ENCODE measurements around the gene USP34.

Gene USP34

DNA sequence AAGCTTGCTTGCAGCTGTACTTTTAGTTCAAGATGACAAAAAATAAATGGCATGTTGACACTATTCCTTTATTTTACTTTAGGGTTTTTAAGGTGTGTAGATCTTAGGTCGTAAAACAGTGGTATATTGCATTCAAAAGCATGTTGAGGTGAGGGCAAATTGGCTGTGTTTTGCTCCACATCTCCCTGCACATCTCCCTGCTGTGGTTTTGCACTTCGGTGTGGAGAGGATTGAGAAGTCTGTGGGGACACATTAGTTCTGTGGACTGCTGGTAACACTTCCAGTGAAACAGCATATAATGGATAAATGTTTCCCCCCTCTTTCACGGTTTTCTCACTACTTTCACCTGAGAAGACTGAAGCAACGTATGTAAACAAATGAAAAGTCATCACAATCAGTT lies 283.8 kb downstream of the USP34 start:
- H3K36me3 ChIP-seq (ENCODE audit: insufficient read depth, low read length): peaks cover 87% of the 10 kb centered on the region
- no peak for DNase-seq (ENCODE audit: low read depth, low spot score)
- no peak overlapping the region for H3K9ac ChIP-seq (ENCODE audit: insufficient read length)
- TF ChIP-seq POLR2AphosphoS5 (IDR thresholded peaks at IDR 0.05; ENCODE audit: borderline replicate concordance, low read depth, low read length) (no peak), FOXP2 (optimal IDR thresholded peaks at IDR 0.05; ENCODE audit: control extremely low read depth, extremely low read length, insufficient read depth) (no peak), EZH2 (IDR thresholded peaks at IDR 0.05) (no peak)
- no peak overlapping the region for H3K4me3 ChIP-seq
- no peak overlapping the region for H3K27ac ChIP-seq
- no peaks in the 10 kb centered on the region for H3K9me3 ChIP-seq (ENCODE audit: low read depth, low read length)

DNA sequence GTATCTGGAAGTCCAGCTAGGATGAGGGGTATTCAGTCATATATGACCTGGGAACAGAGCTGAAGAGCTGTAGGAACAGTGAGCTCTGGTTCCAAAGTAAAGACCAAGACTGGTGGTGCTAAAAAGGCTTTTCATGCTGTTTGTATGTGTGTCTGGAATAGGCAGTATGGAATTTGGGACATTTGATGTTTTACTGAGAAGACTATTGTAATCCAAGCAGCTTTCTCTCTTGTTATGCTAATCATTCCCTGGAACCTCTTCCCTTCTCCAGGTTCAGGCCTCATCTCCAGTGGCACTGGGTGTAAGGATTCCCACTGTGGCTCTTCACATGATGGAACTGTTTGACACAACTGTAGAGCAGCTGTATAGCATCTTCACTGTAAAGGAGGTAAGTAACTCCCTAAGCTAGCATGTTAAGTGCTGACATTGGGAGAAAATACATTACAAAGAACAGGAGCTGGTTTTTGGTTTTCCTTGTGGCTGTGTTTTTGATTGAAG lies 285.6 kb downstream of the USP34 start:
- TF ChIP-seq EZH2 (IDR thresholded peaks at IDR 0.05): no peak
- H3K36me3 ChIP-seq (ENCODE audit: insufficient read depth, low read length): peaks cover 93% of the 10 kb centered on the region
- H3K4me3 ChIP-seq: no peak overlapping the region
- no peaks in the 10 kb centered on the region for H3K9me3 ChIP-seq (ENCODE audit: low read depth, low read length)
- no peak overlapping the region for H3K9ac ChIP-seq (ENCODE audit: insufficient read length)
- no peak for DNase-seq (ENCODE audit: low read depth, low spot score)
- no peak overlapping the region for H3K27ac ChIP-seq

DNA sequence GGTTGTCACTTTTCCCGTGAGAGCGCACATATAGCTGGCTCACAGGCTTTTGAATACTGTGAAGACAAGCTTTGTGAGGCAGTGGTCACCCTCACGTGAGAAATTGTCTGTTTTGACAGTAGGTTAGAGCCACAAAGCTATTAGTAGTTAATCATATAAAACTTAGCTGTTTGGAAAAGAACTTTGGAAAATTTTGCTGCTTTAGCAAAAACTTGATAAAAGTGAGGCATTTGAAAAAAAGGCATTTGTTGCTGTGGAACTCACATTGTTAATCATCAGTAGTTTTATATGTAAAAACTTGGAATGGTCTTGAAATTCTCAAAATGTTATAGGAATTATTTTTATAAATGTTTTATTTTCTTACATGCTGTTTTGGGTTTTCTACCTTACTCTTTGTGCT lies 286.6 kb downstream of the USP34 start:
- peaks cover 86% of the 10 kb centered on the region for H3K36me3 ChIP-seq (ENCODE audit: insufficient read depth, low read length)
- DNase-seq (ENCODE audit: low read depth, low spot score): no peak

DNA sequence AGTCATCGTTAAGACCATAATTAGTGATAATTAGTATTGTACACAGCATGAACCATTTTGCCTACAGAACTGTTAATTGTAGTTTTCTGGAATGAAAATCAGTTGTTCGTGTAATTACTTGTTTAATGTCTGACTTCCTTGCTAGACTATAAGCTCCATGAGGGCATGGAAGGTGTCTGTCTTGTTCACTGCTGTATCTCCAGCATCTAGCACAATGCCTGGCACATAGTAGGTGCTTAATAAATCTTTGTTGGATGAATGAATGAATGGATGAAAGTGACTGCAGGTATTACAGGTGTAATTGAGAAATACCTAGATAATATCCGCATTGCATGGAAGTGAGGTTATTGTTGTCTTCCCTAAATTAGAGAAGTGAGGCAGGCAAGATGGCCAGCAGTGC lies 287.1 kb downstream of the USP34 start:
- no peak overlapping the region for H3K4me3 ChIP-seq
- no peak overlapping the region for H3K9ac ChIP-seq (ENCODE audit: insufficient read length)
- peaks cover 81% of the 10 kb centered on the region for H3K36me3 ChIP-seq (ENCODE audit: insufficient read depth, low read length)
- DNase-seq (ENCODE audit: low read depth, low spot score): no peak
- TF ChIP-seq POLR2AphosphoS5 (IDR thresholded peaks at IDR 0.05; ENCODE audit: borderline replicate concordance, low read depth, low read length): no peak
- no peak overlapping the region for H3K27ac ChIP-seq
- no peaks in the 10 kb centered on the region for H3K9me3 ChIP-seq (ENCODE audit: low read depth, low read length)

More for the DNA sequence above, 286.6 kb downstream of the USP34 start:
- Histone ChIP-seq H3K9ac (ENCODE audit: insufficient read length) (no peak overlapping the region), H3K9me3 (ENCODE audit: low read depth, low read length) (no peaks in the 10 kb centered on the region), H3K4me3 (no peak overlapping the region), H3K27ac (no peak overlapping the region)
- no peak for TF ChIP-seq FOXP2 (optimal IDR thresholded peaks at IDR 0.05; ENCODE audit: control extremely low read depth, extremely low read length, insufficient read depth)
- TF ChIP-seq POLR2AphosphoS5 (IDR thresholded peaks at IDR 0.05; ENCODE audit: borderline replicate concordance, low read depth, low read length): no peak
- no peak for TF ChIP-seq EZH2 (IDR thresholded peaks at IDR 0.05)

DNA sequence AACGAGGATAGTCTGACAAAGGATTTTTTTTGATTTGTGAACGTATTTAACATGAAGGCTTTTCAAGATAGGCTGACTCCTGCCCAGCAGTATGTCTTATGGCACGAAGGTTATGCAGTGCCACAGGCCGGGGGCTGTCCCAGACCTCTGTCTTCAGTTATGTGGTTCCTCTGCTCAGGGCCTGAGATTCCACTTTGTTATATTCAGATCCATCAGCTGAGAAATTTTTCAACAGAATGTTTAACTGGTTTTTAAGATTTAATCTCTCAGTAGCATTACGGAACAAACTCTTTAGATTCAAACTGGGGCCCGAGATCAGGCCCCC lies 288.9 kb downstream of the USP34 start:
- H3K9me3 ChIP-seq (ENCODE audit: low read depth, low read length): no peaks in the 10 kb centered on the region
- no peak overlapping the region for H3K27ac ChIP-seq
- H3K4me3 ChIP-seq: no peak overlapping the region
- peaks cover 64% of the 10 kb centered on the region for H3K36me3 ChIP-seq (ENCODE audit: insufficient read depth, low read length)
- TF ChIP-seq FOXP2 (optimal IDR thresholded peaks at IDR 0.05; ENCODE audit: control extremely low read depth, extremely low read length, insufficient read depth) (no peak), POLR2AphosphoS5 (IDR thresholded peaks at IDR 0.05; ENCODE audit: borderline replicate concordance, low read depth, low read length) (no peak), EZH2 (IDR thresholded peaks at IDR 0.05) (no peak)
- H3K9ac ChIP-seq (ENCODE audit: insufficient read length): peak overlapping the region; percentile 48
- no peak for DNase-seq (ENCODE audit: low read depth, low spot score)

DNA sequence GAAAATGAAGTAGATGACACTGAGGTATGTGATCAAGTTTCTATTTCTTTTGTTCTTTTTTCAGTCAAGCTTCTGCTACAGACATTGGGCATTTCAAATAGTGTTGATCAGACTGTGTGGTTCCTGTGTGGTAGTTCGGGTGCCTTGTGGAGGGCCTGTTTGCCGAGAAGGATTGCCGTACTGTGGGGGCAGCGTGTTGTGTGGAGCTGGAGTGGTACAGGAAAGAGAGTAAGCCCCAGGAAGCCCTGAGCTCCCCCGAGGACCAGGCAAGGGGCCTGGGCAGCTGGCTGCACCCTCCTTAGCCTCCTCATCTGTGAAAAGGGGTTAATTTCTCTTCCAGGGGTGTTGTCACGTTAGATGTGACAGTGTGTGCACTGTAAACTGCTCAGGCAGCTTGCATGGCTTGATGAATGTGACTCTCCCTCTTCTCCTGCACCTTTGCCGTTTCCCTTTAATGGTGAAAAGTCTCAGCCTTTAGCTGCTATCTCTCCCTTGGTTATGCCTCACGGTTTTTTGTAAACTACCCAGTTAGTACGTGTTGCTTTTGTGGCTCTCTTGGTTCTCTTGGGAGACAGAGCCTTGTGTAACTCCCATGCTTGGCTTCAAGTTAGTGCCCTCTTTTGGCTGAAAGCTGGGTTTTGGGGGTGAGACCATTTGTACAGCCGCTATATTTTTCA lies 289.4 kb downstream of the USP34 start:
- H3K27ac ChIP-seq: no peak overlapping the region
- DNase-seq (ENCODE audit: low read depth, low spot score): no peak
- peak overlapping the region; percentile 48 for H3K9ac ChIP-seq (ENCODE audit: insufficient read length)
- no peaks in the 10 kb centered on the region for H3K9me3 ChIP-seq (ENCODE audit: low read depth, low read length)
- no peak overlapping the region for H3K4me3 ChIP-seq
- peaks cover 59% of the 10 kb centered on the region for H3K36me3 ChIP-seq (ENCODE audit: insufficient read depth, low read length)
- no peak for TF ChIP-seq FOXP2 (optimal IDR thresholded peaks at IDR 0.05; ENCODE audit: control extremely low read depth, extremely low read length, insufficient read depth)
- TF ChIP-seq POLR2AphosphoS5 (IDR thresholded peaks at IDR 0.05; ENCODE audit: borderline replicate concordance, low read depth, low read length): no peak
- TF ChIP-seq EZH2 (IDR thresholded peaks at IDR 0.05): no peak

DNA sequence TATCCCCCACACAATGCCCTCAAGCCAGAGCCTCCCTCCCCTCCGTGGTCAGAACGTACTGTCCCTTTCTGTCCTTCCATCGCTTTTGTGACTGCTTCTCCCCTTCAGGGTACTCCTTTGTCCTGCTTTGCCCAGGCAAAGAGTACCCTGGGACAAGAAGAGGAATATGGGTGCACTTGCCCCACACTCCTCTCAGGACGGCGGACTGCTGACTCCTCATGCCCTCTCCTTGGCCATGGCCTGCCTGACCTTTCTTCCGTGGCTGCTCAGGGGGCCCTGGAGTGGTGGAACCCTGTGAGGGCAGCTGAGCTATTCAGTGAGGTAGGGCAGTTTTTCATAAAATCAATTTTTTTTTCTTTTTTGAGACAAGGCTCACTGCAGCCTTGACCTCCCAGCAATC lies 290.2 kb downstream of the USP34 start:
- Histone ChIP-seq H3K4me3 (no peak overlapping the region), H3K9me3 (ENCODE audit: low read depth, low read length) (no peaks in the 10 kb centered on the region), H3K9ac (ENCODE audit: insufficient read length) (no peak overlapping the region), H3K36me3 (ENCODE audit: insufficient read depth, low read length) (peaks cover 51% of the 10 kb centered on the region), H3K27ac (no peak overlapping the region)
- DNase-seq (ENCODE audit: low read depth, low spot score): no peak
- TF ChIP-seq EZH2 (IDR thresholded peaks at IDR 0.05) (no peak), POLR2AphosphoS5 (IDR thresholded peaks at IDR 0.05; ENCODE audit: borderline replicate concordance, low read depth, low read length) (no peak), FOXP2 (optimal IDR thresholded peaks at IDR 0.05; ENCODE audit: control extremely low read depth, extremely low read length, insufficient read depth) (no peak)

DNA sequence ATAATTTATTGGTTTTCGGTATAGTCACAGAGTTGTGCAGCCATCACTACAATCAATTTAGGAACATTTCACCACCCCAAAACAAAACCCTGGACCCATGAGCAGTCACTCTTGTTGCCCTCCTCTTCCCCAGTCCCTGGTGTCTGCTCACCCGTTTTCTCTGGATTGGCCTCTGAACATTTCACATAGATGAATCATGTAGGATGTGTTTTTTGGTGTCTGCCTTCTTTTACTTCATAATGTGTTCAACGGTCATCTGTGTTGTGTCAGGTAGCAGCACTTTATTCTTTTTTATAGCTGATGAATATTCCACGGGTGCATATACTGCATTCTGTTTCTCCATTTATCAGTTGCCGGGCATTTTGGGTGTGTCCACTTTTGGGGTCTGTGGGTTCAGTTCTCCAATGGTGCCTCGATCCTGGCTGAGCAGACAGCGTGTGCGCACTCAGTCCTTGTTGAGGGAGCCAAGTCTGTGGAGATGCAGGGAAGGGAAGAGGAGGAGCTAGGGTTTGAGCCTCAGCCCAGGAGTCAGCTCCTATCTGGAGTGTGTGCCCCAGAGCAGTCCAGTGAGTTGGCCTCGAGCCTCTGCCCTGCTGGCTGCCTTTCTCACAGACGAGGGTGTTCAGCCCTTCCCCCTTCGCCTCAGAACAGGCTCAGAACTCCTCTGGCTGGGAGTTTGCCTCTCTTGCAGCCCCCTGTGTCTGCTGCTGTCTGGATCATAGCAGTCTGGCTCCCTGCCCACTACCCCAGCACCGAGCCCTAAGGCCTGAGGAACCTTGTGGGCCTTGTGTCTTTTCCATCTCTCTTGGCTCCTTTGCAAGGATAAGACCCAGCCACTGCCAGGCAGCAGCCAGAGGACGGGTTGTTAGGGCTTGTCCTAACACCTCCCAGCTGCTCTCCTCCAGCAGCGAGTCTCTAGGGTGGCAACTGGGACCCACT lies 290.9 kb downstream of the USP34 start:
- Histone ChIP-seq H3K36me3 (ENCODE audit: insufficient read depth, low read length) (peaks cover 44% of the 10 kb centered on the region), H3K9ac (ENCODE audit: insufficient read length) (peak overlapping the region; percentile 29), H3K9me3 (ENCODE audit: low read depth, low read length) (no peaks in the 10 kb centered on the region), H3K27ac (0 out of 2 replicates have a peak overlapping the region, but pooled peaks have one; percentile 29), H3K4me3 (peak overlapping the region; percentile 34)
- TF ChIP-seq EZH2 (IDR thresholded peaks at IDR 0.05) (no peak), FOXP2 (optimal IDR thresholded peaks at IDR 0.05; ENCODE audit: control extremely low read depth, extremely low read length, insufficient read depth) (no peak), POLR2AphosphoS5 (IDR thresholded peaks at IDR 0.05; ENCODE audit: borderline replicate concordance, low read depth, low read length) (no peak)
- DNase-seq (ENCODE audit: low read depth, low spot score): no peak
